HepG2 (cell line): Measurements from ENCODE around the gene SYCE3. TPM values are rescaled to one million over a fixed set of nuclear protein-coding genes. Genes with fewer than 3 reads are reported as not detected.

ENCODE experiments used
- ATAC-seq: fragments of 200-7000 bp; cut with Tn5 transposase; 3 replicates; pipeline ENCODE4 v1.9.1; 2020; ENCODE audit warnings: mild to moderate bottlenecking, moderate library complexity
- BruUV-seq: library from RNA; stranded (reverse); fragments of 400-500 nt; replicated peaks from 2 replicates; lab custom pipeline; 2021; lab: Mats Ljungman, UMichigan
- CTCF ChIA-PET: fragments of 300-600 bp; formaldehyde crosslinking; extraction: SDS; loops from one replicate; lab custom pipeline; 2021; ENCODE audit warnings: low total read pairs, inconsistent platforms, low intra/inter-chr PET ratio; lab: Yijun Ruan, JAX
- POLR2A ChIA-PET: fragments of 350-600 bp; sonication (Branson Sonifier 250); formaldehyde crosslinking; loops from one replicate; lab custom pipeline; 2020; ENCODE audit warnings: antibody characterized with exemption, inconsistent platforms; lab: Yijun Ruan, JAX
- DNase-seq: peaks from one replicate; pipeline ENCODE4 v3.0.0-alpha.2; 2015; ENCODE audit warnings: low spot score
- FAIRE-seq: peaks from 3 replicates; lab custom pipeline; 2011; peaks lifted over from hg19 to GRCh38; lab: Jason Lieb, UNC
- H2AFZ ChIP-seq: one replicate; pipeline ENCODE4 v1.6.1; 2011; ENCODE audit warnings: low read length, inconsistent platforms
- H3K27ac ChIP-seq: fragments of 300-600 bp; 3 replicates; pipeline ENCODE4 v1.8.0; 2011; ENCODE audit warnings: mixed run types, mild to moderate bottlenecking, mixed read lengths, low read length, inconsistent platforms; ENCODE audit not compliant: insufficient read depth; ENCODE audit errors: extremely low read length
- H3K27me3 ChIP-seq, 2 experiments: fragments of 200-600 bp in 1 of 2; 2 replicates in 1 of 2; 3 replicates in 1 of 2; pipeline versions ENCODE4 v1.6.0 to v1.8.0; 2011; ENCODE audit warnings: low read length in 2 of 2, mild to moderate bottlenecking in 2 of 2, moderate library complexity in 2 of 2, inconsistent platforms in 1 of 2; ENCODE audit not compliant: insufficient read depth in 2 of 2, control insufficient read depth in 1 of 2
- H3K36me3 ChIP-seq, 2 experiments: fragments of 200-600 bp in 1 of 2; replicated peaks in 1 of 2; 2 replicates in 1 of 2; 3 replicates in 1 of 2; pipeline versions ENCODE4 v1.5.1 to v1.8.0; 2011; ENCODE audit warnings: low read length in 2 of 2, inconsistent platforms in 1 of 2; ENCODE audit not compliant: insufficient read depth in 2 of 2, control insufficient read depth in 1 of 2
- H3K4me1 ChIP-seq: 2 replicates; pipeline ENCODE4 v1.5.1; 2012; ENCODE audit warnings: low read length, inconsistent platforms; ENCODE audit not compliant: insufficient read depth
- H3K4me2 ChIP-seq: 2 replicates; pipeline ENCODE4 v1.6.0; 2011; ENCODE audit warnings: low read depth, low read length, inconsistent platforms
- H3K4me3 ChIP-seq, 3 experiments: fragments of 200-600 bp in 1 of 3; sonication (generic), shearing (Covaris generic) in 1 of 3; replicated peaks in 1 of 3; 2 replicates each; pipeline ENCODE4 v1.5.1; 2011 to 2016; ENCODE audit warnings: low read length in 3 of 3, inconsistent platforms in 2 of 3, low read depth in 2 of 3, mild to moderate bottlenecking in 2 of 3, control low read depth in 1 of 3, mixed read lengths in 1 of 3; ENCODE audit not compliant: insufficient read depth in 1 of 3
- H3K79me2 ChIP-seq: one replicate; pipeline ENCODE4 v1.6.1; 2011; ENCODE audit warnings: low read length, inconsistent platforms; ENCODE audit not compliant: insufficient read depth
- H3K9ac ChIP-seq: 2 replicates; pipeline ENCODE4 v1.6.0; 2011; ENCODE audit warnings: mild to moderate bottlenecking, low read depth, low read length, inconsistent platforms; ENCODE audit not compliant: insufficient read depth
- H3K9me3 ChIP-seq: 2 replicates; pipeline ENCODE4 v1.5.1; 2012; ENCODE audit warnings: mild to moderate bottlenecking, low read length
- H4K20me1 ChIP-seq: 2 replicates; pipeline ENCODE4 v1.6.0; 2011; ENCODE audit warnings: inconsistent platforms, mild to moderate bottlenecking, low read length, moderate library complexity; ENCODE audit not compliant: insufficient read depth
- AKAP8 ChIP-seq: sonication (generic); formaldehyde crosslinking; IDR thresholded peaks from 2 replicates; pipeline ENCODE4 v1.5.1; 2020; ENCODE audit warnings: mild to moderate bottlenecking, missing genetic modification reagents
- DNMT1 ChIP-seq: sonication (generic); formaldehyde crosslinking; IDR thresholded peaks from 2 replicates; pipeline ENCODE4 v1.5.1; 2020; ENCODE audit warnings: mild to moderate bottlenecking, missing genetic modification reagents
- DR1 ChIP-seq: sonication (generic); formaldehyde crosslinking; IDR thresholded peaks from 2 replicates; pipeline ENCODE4 v1.8.0; 2021; ENCODE audit warnings: mild to moderate bottlenecking, missing genetic modification reagents, inconsistent platforms
- HIVEP1 ChIP-seq: sonication (generic); formaldehyde crosslinking; IDR thresholded peaks from 2 replicates; pipeline ENCODE4 v1.4.0; 2020; ENCODE audit warnings: mild to moderate bottlenecking, missing genetic modification reagents
- JUND ChIP-seq: sonication (generic); formaldehyde crosslinking; IDR thresholded peaks from 2 replicates; pipeline ENCODE4 v1.8.0; 2022; ENCODE audit warnings: mild to moderate bottlenecking, missing genetic modification reagents
- MED1 ChIP-seq: sonication (generic); formaldehyde crosslinking; IDR thresholded peaks from 2 replicates; pipeline ENCODE4 v1.4.0; 2020; ENCODE audit warnings: missing genetic modification reagents
- NR1H2 ChIP-seq: sonication (generic); formaldehyde crosslinking; IDR thresholded peaks from 2 replicates; pipeline ENCODE4 v1.8.1; 2022; ENCODE audit warnings: low read depth, missing genetic modification reagents, borderline replicate concordance
- SALL1 ChIP-seq: sonication (generic); formaldehyde crosslinking; IDR thresholded peaks from 2 replicates; pipeline ENCODE4 v1.8.0; 2022; ENCODE audit warnings: mild to moderate bottlenecking, missing genetic modification reagents
- SAP130 ChIP-seq: IDR thresholded peaks from 2 replicates; pipeline ENCODE4 v1.6.1; 2016; ENCODE audit warnings: low read depth
- ZSCAN9 ChIP-seq: IDR thresholded peaks from 2 replicates; pipeline ENCODE4 v1.6.1; 2016; ENCODE audit warnings: borderline replicate concordance
- WGBS: methylation state at CpG from one replicate; pipeline ENCODE4 v1.1.6; 2017; ENCODE audit warnings: low lambda C conversion rate; 5-methylcytosine and 5-hydroxymethylcytosine counted together
- in situ Hi-C: cut with HindIII; loops from 2 replicates; pipeline ENCODE4 v1.10.0; 2017; ENCODE audit warnings: low pct_unique_long_range_greater_than_20kb; ENCODE audit not compliant: extremely low pct_ligation_motif_present
- intact Hi-C: fragments of 100-400 bp; cut with micrococcal nuclease; formaldehyde crosslinking; loops from one replicate; pipeline ENCODE4 v1.10.0; 2022; ENCODE audit not compliant: unreplicated experiment
- polyA plus RNA-seq, 8 experiments: library from polyadenylated mRNA; depleted of rRNA in 3 of 8; stranded (reverse) in 7 of 8; unstranded in 1 of 8; fragments of >200 nt; fragmentation: Illumina TruSeq in 4 of 8; extraction: Trizol in 4 of 8; gene quantifications; 2 replicates each; pipeline versions ENCODE4 v1.2.1 to v1.2.3, GENCODE V29; 2011 to 2016; ENCODE audit warnings: low read depth in 4 of 8, missing spikeins in 1 of 8, mixed read lengths in 1 of 8; ENCODE audit not compliant: insufficient read depth in 1 of 8
- total RNA-seq, 5 experiments: library from RNA; depleted of rRNA; stranded (reverse); fragments of >200 nt; fragmentation: Illumina TruSeq; extraction: Trizol; gene quantifications; 2 replicates each; pipeline ENCODE4 v1.2.3, GENCODE V29; 2016; ENCODE audit warnings: low read depth in 1 of 5
- TF ChIP-seq, protein P1 (sequence below): sonication (generic); formaldehyde crosslinking; IDR thresholded peaks from 2 replicates; pipeline ENCODE4 v1.4.0; 2020; ENCODE audit warnings: missing genetic modification reagents
- TF ChIP-seq, protein P2 (sequence below): sonication (generic); formaldehyde crosslinking; conservative IDR thresholded peaks from 2 replicates; pipeline ENCODE4 v1.4.0; 2020; ENCODE audit warnings: mild to moderate bottlenecking, missing genetic modification reagents, moderate library complexity
- TF ChIP-seq, protein P3 (sequence below): sonication (generic); formaldehyde crosslinking; IDR thresholded peaks from 2 replicates; pipeline ENCODE4 v1.4.0; 2020; ENCODE audit warnings: mild to moderate bottlenecking, missing genetic modification reagents
- TF ChIP-seq, protein P4 (sequence below), 2 experiments: sonication (generic) in 1 of 2; formaldehyde crosslinking in 1 of 2; IDR thresholded peaks; 2 replicates each; pipeline versions ENCODE4 v1.4.0 to v1.6.1; 2018 to 2020; ENCODE audit warnings: missing genetic modification reagents in 2 of 2, borderline replicate concordance in 1 of 2, low read depth in 1 of 2, mild to moderate bottlenecking in 1 of 2, missing biosample characterization in 1 of 2

SYCE3 gene
- total and polyA plus RNA-seq, 2 of the 13 experiments (the other 11 are each of a cell fraction or from before 2014, with no cell fraction given) = not detected

DNA sequence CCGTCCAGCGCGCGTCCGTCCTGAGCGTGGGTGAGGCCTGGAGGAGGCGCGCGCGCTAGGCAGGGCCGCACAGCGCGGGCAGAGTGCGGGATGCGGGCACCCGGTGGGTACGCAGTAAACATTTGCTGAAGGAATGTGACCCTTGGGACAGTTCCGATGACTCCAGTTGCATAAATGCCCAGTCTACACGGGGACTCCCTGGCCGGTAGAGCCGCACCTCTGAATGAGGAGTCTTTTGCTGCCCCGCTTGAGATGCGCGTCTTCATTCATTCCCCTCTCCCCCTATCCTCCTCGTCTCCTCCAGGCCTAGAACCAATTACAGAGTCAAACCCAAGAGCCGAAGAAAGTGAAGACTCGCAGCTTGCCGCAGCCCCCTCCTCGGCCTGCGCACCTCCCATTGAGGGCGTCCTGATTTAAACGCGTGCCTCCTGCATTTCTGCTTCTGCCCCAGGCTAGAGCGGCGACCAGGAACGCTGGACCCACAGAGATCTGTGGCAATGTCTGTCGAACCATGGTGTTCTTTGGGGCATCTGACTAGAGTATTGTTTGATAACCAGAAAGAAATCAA lies 20.7 kb upstream of the SYCE3 start:
- no peak overlapping the region for H2AFZ ChIP-seq
- intact Hi-C loops (no loop called here), in situ Hi-C loops (loop anchor here (5.0 kb wide), 1 partner anchor 114 kb away; no protein-coding TSS in a partner anchor)
- ChIA-PET CTCF (interaction anchor here (0.7 kb wide), 1 partner anchor 39 kb away, joined by 3 read pairs; no protein-coding TSS in a partner anchor), POLR2A (interaction anchor here (1.0 to 2.7 kb wide), 16 partner anchors 10 to 289 kb away, joined by 3 to 30 read pairs (median 6); partner anchors contain the start of genes KLHDC7B, LMF2, MIOX and NCAPH2)
- no peaks in the 10 kb centered on the region for H4K20me1 ChIP-seq
- TSS peak; percentile 79 for BruUV-seq
- H3K4me1 ChIP-seq = peaks cover 32% of the 10 kb centered on the region
- no peaks in the 10 kb centered on the region for H3K79me2 ChIP-seq
- peak overlapping the region; percentile 70 to 91 (median 87) for H3K4me3 ChIP-seq
- ATAC-seq (peak; percentile 46), DNase-seq (peak; percentile 18), FAIRE-seq (no peak)
- peak overlapping the region; percentile 94 for H3K9ac ChIP-seq
- H3K27ac ChIP-seq = peak overlapping the region; percentile 98
- no peaks in the 10 kb centered on the region for H3K27me3 ChIP-seq
- H3K4me2 ChIP-seq = peak overlapping the region; percentile 95
- no peaks in the 10 kb centered on the region for H3K9me3 ChIP-seq
- H3K36me3 ChIP-seq = peaks cover 0 to 3% of the 10 kb centered on the region in 2 experiments; a peak in 2 of 5 replicates
- WGBS = 5% methylated on average over 28 of the region's 37 CpGs
- TF ChIP-seq NR1H2 (CRISPR knock-in tag) (no peak), DNMT1 (CRISPR knock-in tag) (no peak), JUND (CRISPR knock-in tag) (no peak), HIVEP1 (CRISPR knock-in tag) (no peak), AKAP8 (CRISPR knock-in tag) (no peak), ZSCAN9 (CRISPR knock-in tag) (no peak), SAP130 (CRISPR knock-in tag) (peak; percentile 10; the same call in 1 of the 2 replicates), SALL1 (CRISPR knock-in tag) (0 out of 2 replicates have a peak, but pooled peaks have one; percentile 34), MED1 (CRISPR knock-in tag) (no peak), DR1 (no peak)
- TF ChIP-seq, protein P1, sequence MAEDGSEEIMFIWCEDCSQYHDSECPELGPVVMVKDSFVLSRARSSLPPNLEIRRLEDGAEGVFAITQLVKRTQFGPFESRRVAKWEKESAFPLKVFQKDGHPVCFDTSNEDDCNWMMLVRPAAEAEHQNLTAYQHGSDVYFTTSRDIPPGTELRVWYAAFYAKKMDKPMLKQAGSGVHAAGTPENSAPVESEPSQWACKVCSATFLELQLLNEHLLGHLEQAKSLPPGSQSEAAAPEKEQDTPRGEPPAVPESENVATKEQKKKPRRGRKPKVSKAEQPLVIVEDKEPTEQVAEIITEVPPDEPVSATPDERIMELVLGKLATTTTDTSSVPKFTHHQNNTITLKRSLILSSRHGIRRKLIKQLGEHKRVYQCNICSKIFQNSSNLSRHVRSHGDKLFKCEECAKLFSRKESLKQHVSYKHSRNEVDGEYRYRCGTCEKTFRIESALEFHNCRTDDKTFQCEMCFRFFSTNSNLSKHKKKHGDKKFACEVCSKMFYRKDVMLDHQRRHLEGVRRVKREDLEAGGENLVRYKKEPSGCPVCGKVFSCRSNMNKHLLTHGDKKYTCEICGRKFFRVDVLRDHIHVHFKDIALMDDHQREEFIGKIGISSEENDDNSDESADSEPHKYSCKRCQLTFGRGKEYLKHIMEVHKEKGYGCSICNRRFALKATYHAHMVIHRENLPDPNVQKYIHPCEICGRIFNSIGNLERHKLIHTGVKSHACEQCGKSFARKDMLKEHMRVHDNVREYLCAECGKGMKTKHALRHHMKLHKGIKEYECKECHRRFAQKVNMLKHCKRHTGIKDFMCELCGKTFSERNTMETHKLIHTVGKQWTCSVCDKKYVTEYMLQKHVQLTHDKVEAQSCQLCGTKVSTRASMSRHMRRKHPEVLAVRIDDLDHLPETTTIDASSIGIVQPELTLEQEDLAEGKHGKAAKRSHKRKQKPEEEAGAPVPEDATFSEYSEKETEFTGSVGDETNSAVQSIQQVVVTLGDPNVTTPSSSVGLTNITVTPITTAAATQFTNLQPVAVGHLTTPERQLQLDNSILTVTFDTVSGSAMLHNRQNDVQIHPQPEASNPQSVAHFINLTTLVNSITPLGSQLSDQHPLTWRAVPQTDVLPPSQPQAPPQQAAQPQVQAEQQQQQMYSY = no peak
- TF ChIP-seq, protein P2, sequence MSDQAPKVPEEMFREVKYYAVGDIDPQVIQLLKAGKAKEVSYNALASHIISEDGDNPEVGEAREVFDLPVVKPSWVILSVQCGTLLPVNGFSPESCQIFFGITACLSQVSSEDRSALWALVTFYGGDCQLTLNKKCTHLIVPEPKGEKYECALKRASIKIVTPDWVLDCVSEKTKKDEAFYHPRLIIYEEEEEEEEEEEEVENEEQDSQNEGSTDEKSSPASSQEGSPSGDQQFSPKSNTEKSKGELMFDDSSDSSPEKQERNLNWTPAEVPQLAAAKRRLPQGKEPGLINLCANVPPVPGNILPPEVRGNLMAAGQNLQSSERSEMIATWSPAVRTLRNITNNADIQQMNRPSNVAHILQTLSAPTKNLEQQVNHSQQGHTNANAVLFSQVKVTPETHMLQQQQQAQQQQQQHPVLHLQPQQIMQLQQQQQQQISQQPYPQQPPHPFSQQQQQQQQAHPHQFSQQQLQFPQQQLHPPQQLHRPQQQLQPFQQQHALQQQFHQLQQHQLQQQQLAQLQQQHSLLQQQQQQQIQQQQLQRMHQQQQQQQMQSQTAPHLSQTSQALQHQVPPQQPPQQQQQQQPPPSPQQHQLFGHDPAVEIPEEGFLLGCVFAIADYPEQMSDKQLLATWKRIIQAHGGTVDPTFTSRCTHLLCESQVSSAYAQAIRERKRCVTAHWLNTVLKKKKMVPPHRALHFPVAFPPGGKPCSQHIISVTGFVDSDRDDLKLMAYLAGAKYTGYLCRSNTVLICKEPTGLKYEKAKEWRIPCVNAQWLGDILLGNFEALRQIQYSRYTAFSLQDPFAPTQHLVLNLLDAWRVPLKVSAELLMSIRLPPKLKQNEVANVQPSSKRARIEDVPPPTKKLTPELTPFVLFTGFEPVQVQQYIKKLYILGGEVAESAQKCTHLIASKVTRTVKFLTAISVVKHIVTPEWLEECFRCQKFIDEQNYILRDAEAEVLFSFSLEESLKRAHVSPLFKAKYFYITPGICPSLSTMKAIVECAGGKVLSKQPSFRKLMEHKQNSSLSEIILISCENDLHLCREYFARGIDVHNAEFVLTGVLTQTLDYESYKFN = no peak; the same call in 1 of the 2 replicates
- TF ChIP-seq, protein P3, sequence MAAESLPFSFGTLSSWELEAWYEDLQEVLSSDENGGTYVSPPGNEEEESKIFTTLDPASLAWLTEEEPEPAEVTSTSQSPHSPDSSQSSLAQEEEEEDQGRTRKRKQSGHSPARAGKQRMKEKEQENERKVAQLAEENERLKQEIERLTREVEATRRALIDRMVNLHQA (CRISPR knock-in tag) = no peak
- TF ChIP-seq, protein P4, sequence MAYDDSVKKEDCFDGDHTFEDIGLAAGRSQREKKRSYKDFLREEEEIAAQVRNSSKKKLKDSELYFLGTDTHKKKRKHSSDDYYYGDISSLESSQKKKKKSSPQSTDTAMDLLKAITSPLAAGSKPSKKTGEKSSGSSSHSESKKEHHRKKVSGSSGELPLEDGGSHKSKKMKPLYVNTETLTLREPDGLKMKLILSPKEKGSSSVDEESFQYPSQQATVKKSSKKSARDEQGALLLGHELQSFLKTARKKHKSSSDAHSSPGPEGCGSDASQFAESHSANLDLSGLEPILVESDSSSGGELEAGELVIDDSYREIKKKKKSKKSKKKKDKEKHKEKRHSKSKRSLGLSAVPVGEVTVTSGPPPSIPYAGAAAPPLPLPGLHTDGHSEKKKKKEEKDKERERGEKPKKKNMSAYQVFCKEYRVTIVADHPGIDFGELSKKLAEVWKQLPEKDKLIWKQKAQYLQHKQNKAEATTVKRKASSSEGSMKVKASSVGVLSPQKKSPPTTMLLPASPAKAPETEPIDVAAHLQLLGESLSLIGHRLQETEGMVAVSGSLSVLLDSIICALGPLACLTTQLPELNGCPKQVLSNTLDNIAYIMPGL (CRISPR knock-in tag; IDR thresholded peaks at IDR 0.05; ENCODE audit: borderline replicate concordance in 1 of 2, low read depth in 1 of 2) = 0 out of 4 replicates have a peak, but pooled peaks of 1 of the 2 experiments have one; percentile 0
